SK-N-SH (cell line): ENCODE measurements around the gene IL10RB. TPM values are rescaled to one million over a fixed set of nuclear protein-coding genes. Genes with fewer than 3 reads are reported as not detected.

Experiments used
- CTCF ChIA-PET: fragments of 300-600, 350-600 bp; formaldehyde crosslinking; extraction: SDS; loops from one replicate; lab custom pipeline; 2021; lab: Yijun Ruan, JAX
- POLR2A ChIA-PET: fragments of 350-600 bp; sonication (Branson Sonifier 250); formaldehyde crosslinking; extraction: SDS; loops from one replicate; lab custom pipeline; 2020; ENCODE audit warnings: antibody characterized with exemption, inconsistent platforms; lab: Yijun Ruan, JAX
- DNase-seq: peaks from one replicate; pipeline ENCODE4 v3.0.0; 2012
- H2AFZ ChIP-seq: fragments of 200-600 bp; sonication (generic); 2 replicates; pipeline ENCODE4 v1.8.1; 2016; ENCODE audit warnings: antibody characterized with exemption, mild to moderate bottlenecking, low read depth
- H3F3A ChIP-seq: fragments of 200-600 bp; sonication (generic); replicated peaks from 2 replicates; pipeline ENCODE3; 2016; ENCODE audit warnings: antibody characterized with exemption, mild to moderate bottlenecking; ENCODE audit not compliant: insufficient read depth
- H3K27ac ChIP-seq, 2 experiments: fragments of 200-500 bp in 1 of 2; fragments of 200-600 bp in 1 of 2; sonication (Bioruptor generic) in 1 of 2; sonication (generic), shearing (Covaris generic) in 1 of 2; 2 replicates each; pipeline versions ENCODE4 v1.5.1 to v1.6.1; 2014 to 2016; ENCODE audit warnings: low read depth in 2 of 2, inconsistent platforms in 1 of 2, low read length in 1 of 2, mild to moderate bottlenecking in 1 of 2, mixed read lengths in 1 of 2
- H3K27me3 ChIP-seq: fragments of 200-600 bp; sonication (generic), shearing (Covaris generic); 2 replicates; pipeline ENCODE4 v1.6.1; 2016; ENCODE audit warnings: mixed run types; ENCODE audit not compliant: insufficient read depth
- H3K36me3 ChIP-seq, 2 experiments: fragments of 200-500 bp in 1 of 2; fragments of 200-600 bp in 1 of 2; sonication (Bioruptor generic) in 1 of 2; sonication (generic) in 1 of 2; replicated peaks in 1 of 2; 2 replicates each; pipeline versions ENCODE3 to v1.5.1; 2014 to 2016; ENCODE audit warnings: low read length in 1 of 2, mild to moderate bottlenecking in 1 of 2; ENCODE audit not compliant: insufficient read depth in 2 of 2, control insufficient read depth in 1 of 2
- H3K4me1 ChIP-seq, 2 experiments: fragments of 200-500 bp in 1 of 2; fragments of 200-600 bp in 1 of 2; sonication (Bioruptor generic) in 1 of 2; sonication (generic), shearing (Covaris generic) in 1 of 2; 2 replicates each; pipeline versions ENCODE4 v1.5.1 to v1.6.1; 2014 to 2016; ENCODE audit warnings: low read depth in 1 of 2, low read length in 1 of 2, mixed run types in 1 of 2; ENCODE audit not compliant: insufficient read depth in 2 of 2, control insufficient read depth in 1 of 2
- H3K4me2 ChIP-seq: fragments of 200-600 bp; sonication (generic), shearing (Covaris generic); 2 replicates; pipeline ENCODE4 v1.6.1; 2017; ENCODE audit warnings: mixed run types
- H3K4me3 ChIP-seq, 2 experiments: fragments of 200-500 bp in 1 of 2; fragments of 200-600 bp in 1 of 2; sonication (Bioruptor generic) in 1 of 2; sonication (generic), shearing (Covaris generic) in 1 of 2; 2 replicates each; pipeline versions ENCODE4 v1.5.1 to v1.8.1; 2014 to 2016; ENCODE audit warnings: low read depth in 2 of 2, inconsistent platforms in 1 of 2, low read length in 1 of 2, mild to moderate bottlenecking in 1 of 2, mixed read lengths in 1 of 2, moderate library complexity in 1 of 2
- H3K79me2 ChIP-seq: fragments of 200-600 bp; sonication (generic); 2 replicates; pipeline ENCODE4 v1.8.1; 2017; ENCODE audit warnings: mild to moderate bottlenecking; ENCODE audit not compliant: insufficient read depth
- H3K9ac ChIP-seq: fragments of 200-600 bp; sonication (generic); 2 replicates; pipeline ENCODE4 v1.6.1; 2017; ENCODE audit warnings: mixed run types
- H3K9me2 ChIP-seq: fragments of 200-600 bp; sonication (generic); 2 replicates; pipeline ENCODE4 v1.6.1; 2017; ENCODE audit warnings: mixed run types
- H3K9me3 ChIP-seq: fragments of 200-600 bp; sonication (generic); 2 replicates; pipeline ENCODE4 v1.6.1; 2017; ENCODE audit warnings: mixed run types, mild to moderate bottlenecking, moderate library complexity
- H4K20me1 ChIP-seq: fragments of 200-600 bp; sonication (generic); 2 replicates; pipeline ENCODE4 v1.6.1; 2017; ENCODE audit warnings: mild to moderate bottlenecking, mixed run types; ENCODE audit not compliant: insufficient read depth
- ELF1 ChIP-seq: IDR thresholded peaks from 2 replicates; pipeline ENCODE4 v1.4.0; 2012
- IRF3 ChIP-seq: fragments of 150-350 bp; IDR thresholded peaks from 2 replicates; pipeline ENCODE4 v1.6.1; 2016; ENCODE audit warnings: mild to moderate bottlenecking, low read depth, low read length
- JUND ChIP-seq: IDR thresholded peaks from 2 replicates; pipeline ENCODE4 v1.4.0; 2012
- MAX ChIP-seq: IDR thresholded peaks from 2 replicates; pipeline ENCODE4 v1.4.0; 2012; ENCODE audit warnings: low read depth
- MEF2A ChIP-seq: IDR thresholded peaks from 2 replicates; pipeline ENCODE4 v1.4.0; 2012; ENCODE audit warnings: low read depth, borderline replicate concordance
- MXI1 ChIP-seq: IDR thresholded peaks from 2 replicates; pipeline ENCODE4 v1.6.1; 2012; ENCODE audit warnings: mild to moderate bottlenecking, low read depth, low read length, improper control_type of control experiment
- NRF1 ChIP-seq: IDR thresholded peaks from 2 replicates; pipeline ENCODE4 v1.6.1; 2012; ENCODE audit warnings: low read depth, mild to moderate bottlenecking, low read length
- PBX3 ChIP-seq: IDR thresholded peaks from 2 replicates; pipeline ENCODE4; 2012
- POLR2AphosphoS5 ChIP-seq: IDR thresholded peaks from 2 replicates; pipeline ENCODE4 v1.6.1; 2012; ENCODE audit warnings: low read depth, low read length
- RAD21 ChIP-seq: IDR thresholded peaks from 2 replicates; pipeline ENCODE4 v1.6.1; 2012; ENCODE audit warnings: mild to moderate bottlenecking, low read length
- RCOR1 ChIP-seq: fragments of 150-350 bp; IDR thresholded peaks from 2 replicates; pipeline ENCODE4 v1.6.1; 2017; ENCODE audit warnings: antibody characterized with exemption, low read length
- REST ChIP-seq: IDR thresholded peaks from 2 replicates; pipeline ENCODE4 v1.6.1; 2012; ENCODE audit warnings: mild to moderate bottlenecking, low read depth, low read length, moderate library complexity
- TCF12 ChIP-seq: IDR thresholded peaks from 2 replicates; pipeline ENCODE4 v1.4.0; 2012
- TEAD4 ChIP-seq: IDR thresholded peaks from 2 replicates; pipeline ENCODE4 v1.4.0; 2012; ENCODE audit warnings: mild to moderate bottlenecking, borderline replicate concordance; ENCODE audit not compliant: insufficient read depth
- USF2 ChIP-seq: fragments of 150-350 bp; IDR thresholded peaks from 2 replicates; pipeline ENCODE4 v1.6.1; 2017; ENCODE audit warnings: antibody characterized with exemption, low read length, low read depth, borderline replicate concordance
- ZBTB33 ChIP-seq: IDR thresholded peaks from 2 replicates; pipeline ENCODE4 v1.4.0; 2012; ENCODE audit warnings: low read depth, borderline replicate concordance
- WGBS: methylation state at CpG from one replicate; pipeline ENCODE4 v1.1.6; 2017; ENCODE audit warnings: low lambda C conversion rate; 5-methylcytosine and 5-hydroxymethylcytosine counted together
- polyA plus RNA-seq, 3 experiments: library from polyadenylated mRNA; depleted of rRNA; stranded (reverse); fragments of >200 nt; gene quantifications; 2 replicates each; pipeline ENCODE4 v1.2.3, GENCODE V29; 2012

Gene IL10RB
- polyA plus RNA-seq, 1 of the 3 experiments (the other 2 are of a cell fraction), result 20.1 TPM

GRCh38 chr21:33256019-33256418 lies 10.1 kb upstream of the IL10RB start:
- H4K20me1 ChIP-seq, result no peaks in the 10 kb centered on the region
- POLR2A ChIA-PET, result no interaction called here
- no peak for DNase-seq

GRCh38 chr21:33257094-33257803 lies 8.9 kb upstream of the IL10RB start:
- Histone ChIP-seq H3F3A (no peaks in the 10 kb centered on the region), H3K9ac (no peak overlapping the region), H3K79me2 (no peaks in the 10 kb centered on the region), H3K36me3 (peaks cover 15 to 43% of the 10 kb centered on the region in 2 experiments), H3K9me2 (no peaks in the 10 kb centered on the region), H4K20me1 (no peaks in the 10 kb centered on the region), H3K27me3 (no peaks in the 10 kb centered on the region), H3K9me3 (no peaks in the 10 kb centered on the region), H3K4me2 (no peak overlapping the region), H3K27ac (no peak overlapping the region), H2AFZ (no peak overlapping the region), H3K4me3 (no peak overlapping the region), H3K4me1 (no peaks in the 10 kb centered on the region)
- ChIA-PET CTCF (interaction anchor here (1.6 kb wide), 1 partner anchor 9 kb away, joined by 4 read pairs; the partner anchor contains the start of gene IL10RB), POLR2A (no interaction called here)
- WGBS, result 93% methylated on average over 16 of the region's 18 CpGs
- no peak for DNase-seq
- TF ChIP-seq REST, result no peak
- TF ChIP-seq RCOR1, result no peak
- TF ChIP-seq USF2, result no peak
- no peak for TF ChIP-seq JUND
- TF ChIP-seq ELF1, result no peak
- no peak for TF ChIP-seq TCF12
- no peak for TF ChIP-seq PBX3
- no peak for TF ChIP-seq ZBTB33
- no peak for TF ChIP-seq TEAD4
- TF ChIP-seq IRF3, result no peak

More at GRCh38 chr21:33256019-33256418, 10.1 kb upstream of the IL10RB start:
- no peak overlapping the region for H2AFZ ChIP-seq
- H3F3A ChIP-seq, result no peaks in the 10 kb centered on the region
- H3K9ac ChIP-seq, result no peak overlapping the region
- H3K4me1 ChIP-seq, result no peaks in the 10 kb centered on the region
- WGBS, result 94% methylated on average over 6 of the region's 6 CpGs
- no peaks in the 10 kb centered on the region for H3K27me3 ChIP-seq
- H3K9me3 ChIP-seq, result no peaks in the 10 kb centered on the region
- TF ChIP-seq MEF2A (no peak), RCOR1 (no peak), POLR2AphosphoS5 (no peak), JUND (no peak), USF2 (no peak), MAX (no peak), NRF1 (no peak), RAD21 (no peak), MXI1 (no peak)
- TF ChIP-seq, all 33 proteins: peak for 0
- Histone ChIP-seq H3K79me2 (no peaks in the 10 kb centered on the region), H3K27ac (no peak overlapping the region), H3K4me2 (no peak overlapping the region), H3K4me3 (no peak overlapping the region), H3K9me2 (no peaks in the 10 kb centered on the region), H3K36me3 (peaks cover 20 to 52% of the 10 kb centered on the region in 2 experiments)
- CTCF ChIA-PET, result interaction anchor here (1.0 kb wide), 1 partner anchor 59 kb away, joined by 3 read pairs; no protein-coding TSS in a partner anchor
